ENCODE measurements around the gene GPR39.

GPR39 gene

DNA sequence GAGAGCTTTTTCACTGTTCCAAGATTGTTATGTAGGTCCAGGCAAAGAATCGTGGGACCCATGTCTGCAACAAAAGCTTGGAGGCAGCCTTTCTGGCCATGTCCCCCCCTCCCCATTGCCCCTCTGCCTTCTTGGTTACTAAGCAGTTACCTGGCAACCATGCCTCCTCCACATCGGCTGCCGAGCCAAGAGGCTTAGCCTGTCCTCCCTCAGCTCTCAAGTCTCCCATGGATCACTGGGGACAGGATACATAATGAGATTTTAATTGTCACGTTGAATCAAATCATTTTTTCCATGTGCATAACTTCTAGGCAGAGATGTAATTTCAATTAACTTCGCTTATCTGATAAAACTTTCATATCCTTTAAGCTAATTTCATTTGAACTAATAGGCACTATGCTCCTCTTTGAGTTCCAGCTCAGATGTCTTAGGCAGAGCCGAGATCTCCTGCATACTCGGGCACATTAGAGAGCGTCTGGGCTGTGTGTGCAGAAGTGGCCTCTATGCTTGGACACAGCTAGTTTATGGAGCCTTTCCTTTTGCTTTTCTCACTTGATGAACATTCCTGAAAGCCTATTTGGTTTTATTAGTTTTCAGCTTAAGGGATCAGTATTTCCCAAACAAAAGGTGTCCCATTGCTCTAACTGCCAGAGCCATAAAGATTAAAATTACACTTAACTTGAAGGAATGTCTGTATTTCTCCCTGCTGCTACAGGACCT, 172.7 kb downstream of the GPR39 start:
- no peak overlapping the region for H3K27ac ChIP-seq (ENCODE audit: low read depth, low read length)
- H2BK120ac ChIP-seq (ENCODE audit: insufficient read depth, low read length, poor library complexity): no peak overlapping the region
- no peak overlapping the region for H3K18ac ChIP-seq (ENCODE audit: low read length)
- H3K4me2 ChIP-seq (ENCODE audit: low read length): no peak overlapping the region
- H3K9ac ChIP-seq (ENCODE audit: low read length): no peak overlapping the region
- no peaks in the 10 kb centered on the region for H3K36me3 ChIP-seq (ENCODE audit: control insufficient read depth in 1 of 2, insufficient read depth in 2 of 2, low read length in 2 of 2)
- DNase-seq: no peak
- H3K79me1 ChIP-seq (ENCODE audit: low read length): no peaks in the 10 kb centered on the region
- H2AK5ac ChIP-seq (ENCODE audit: low read length): no peak overlapping the region
- H3K27me3 ChIP-seq (ENCODE audit: insufficient read depth, low read length): no peaks in the 10 kb centered on the region
- H2BK12ac ChIP-seq (ENCODE audit: low read length): no peak overlapping the region
- H2AFZ ChIP-seq (ENCODE audit: insufficient read depth, low read length, poor library complexity): no peak overlapping the region
- peak overlapping the region; percentile 27 for H3K4me3 ChIP-seq (ENCODE audit: low read depth, low read length)
- H3K9me3 ChIP-seq (ENCODE audit: insufficient read depth, low read depth, low read length): no peaks in the 10 kb centered on the region
- H4K91ac ChIP-seq (ENCODE audit: low read depth, low read length): no peak overlapping the region
- no peak overlapping the region for H3K14ac ChIP-seq (ENCODE audit: low read length)
- no peaks in the 10 kb centered on the region for H3K79me2 ChIP-seq (ENCODE audit: control insufficient read depth, insufficient read depth, low read length, poor library complexity)
- WGBS (ENCODE audit: extremely low coverage, insufficient coverage, insufficient read length): no CpG with 5 or more reads among the region's 8 CpGs
- H3K4me1 ChIP-seq (ENCODE audit: control insufficient read depth in 1 of 2, insufficient read depth in 2 of 2, low read length in 2 of 2): peaks cover 0 to 3% of the 10 kb centered on the region in 2 experiments
- H4K8ac ChIP-seq (ENCODE audit: low read depth, low read length): no peak overlapping the region
- H4K12ac ChIP-seq (ENCODE audit: low read depth, low read length): no peak overlapping the region
- H3K4ac ChIP-seq (ENCODE audit: low read depth, low read length): no peak overlapping the region
- H2BK5ac ChIP-seq (ENCODE audit: low read depth, low read length, poor library complexity): no peak overlapping the region
- H3K23ac ChIP-seq (ENCODE audit: low read length): no peak overlapping the region

DNA sequence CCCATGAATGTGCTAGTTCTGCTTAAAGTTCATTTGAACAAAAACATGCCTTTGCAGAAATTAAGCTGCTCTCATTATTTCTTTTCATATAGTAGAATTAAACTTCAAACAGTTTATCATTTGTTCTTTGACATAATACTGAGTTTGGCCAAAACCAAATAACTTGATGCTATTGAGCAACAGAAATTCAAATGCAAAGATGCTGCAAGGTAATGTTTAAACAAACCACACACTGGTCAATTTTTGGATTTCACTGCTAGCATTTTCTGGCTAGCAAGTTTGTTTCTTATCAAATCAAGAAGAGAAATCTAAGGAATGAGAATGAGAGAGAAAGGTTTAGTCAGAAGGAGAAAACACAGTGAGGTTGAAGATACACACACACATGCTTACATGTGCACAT, 173.4 kb downstream of the GPR39 start:
- Histone ChIP-seq H3K27me3 (ENCODE audit: insufficient read depth, low read length) (no peaks in the 10 kb centered on the region), H3K79me2 (ENCODE audit: control insufficient read depth, insufficient read depth, low read length, poor library complexity) (no peaks in the 10 kb centered on the region), H3K18ac (ENCODE audit: low read length) (no peak overlapping the region), H4K12ac (ENCODE audit: low read depth, low read length) (no peak overlapping the region), H4K8ac (ENCODE audit: low read depth, low read length) (no peak overlapping the region), H2AFZ (ENCODE audit: insufficient read depth, low read length, poor library complexity) (no peak overlapping the region), H3K4ac (ENCODE audit: low read depth, low read length) (no peak overlapping the region), H3K9me3 (ENCODE audit: insufficient read depth, low read depth, low read length) (no peaks in the 10 kb centered on the region), H3K4me2 (ENCODE audit: low read length) (no peak overlapping the region), H3K36me3 (ENCODE audit: control insufficient read depth in 1 of 2, insufficient read depth in 2 of 2, low read length in 2 of 2) (no peaks in the 10 kb centered on the region), H3K23ac (ENCODE audit: low read length) (no peak overlapping the region), H4K91ac (ENCODE audit: low read depth, low read length) (no peak overlapping the region), H3K27ac (ENCODE audit: low read depth, low read length) (no peak overlapping the region), H2AK5ac (ENCODE audit: low read length) (no peak overlapping the region), H2BK12ac (ENCODE audit: low read length) (no peak overlapping the region), H3K9ac (ENCODE audit: low read length) (no peak overlapping the region), H2BK5ac (ENCODE audit: low read depth, low read length, poor library complexity) (no peak overlapping the region), H3K14ac (ENCODE audit: low read length) (no peak overlapping the region), H2BK120ac (ENCODE audit: insufficient read depth, low read length, poor library complexity) (no peak overlapping the region), H3K79me1 (ENCODE audit: low read length) (no peaks in the 10 kb centered on the region), H3K4me1 (ENCODE audit: control insufficient read depth in 1 of 2, insufficient read depth in 2 of 2, low read length in 2 of 2) (peaks cover 0 to 3% of the 10 kb centered on the region in 2 experiments), H3K4me3 (ENCODE audit: low read depth, low read length) (no peak overlapping the region)
- no peak for DNase-seq

DNA sequence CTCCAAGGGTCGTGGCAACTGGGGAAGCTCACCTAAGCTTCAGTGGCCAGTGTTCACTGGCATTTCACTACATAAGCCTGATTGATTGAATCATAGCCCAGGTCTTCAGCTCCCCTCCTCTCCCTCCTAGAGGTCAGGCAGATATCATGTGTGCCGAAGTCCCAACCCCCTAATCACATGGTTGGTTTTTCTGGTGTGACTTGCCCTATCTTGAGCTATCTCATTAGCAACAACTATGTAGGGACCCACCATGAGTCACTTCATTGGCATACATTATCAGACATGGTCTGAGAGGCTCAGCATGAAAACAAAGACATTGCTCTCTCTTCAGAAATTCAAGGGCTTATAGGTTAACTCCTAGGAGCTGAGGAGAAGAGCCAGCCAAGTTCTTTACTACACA, 176.6 kb downstream of the GPR39 start:
- Histone ChIP-seq H3K27ac (ENCODE audit: low read depth, low read length) (no peak overlapping the region), H3K23ac (ENCODE audit: low read length) (no peak overlapping the region), H2BK12ac (ENCODE audit: low read length) (no peak overlapping the region), H2AK5ac (ENCODE audit: low read length) (no peak overlapping the region), H3K14ac (ENCODE audit: low read length) (no peak overlapping the region), H3K36me3 (ENCODE audit: control insufficient read depth in 1 of 2, insufficient read depth in 2 of 2, low read length in 2 of 2) (no peaks in the 10 kb centered on the region), H3K4me2 (ENCODE audit: low read length) (no peak overlapping the region), H2BK120ac (ENCODE audit: insufficient read depth, low read length, poor library complexity) (no peak overlapping the region), H3K4me1 (ENCODE audit: control insufficient read depth in 1 of 2, insufficient read depth in 2 of 2, low read length in 2 of 2) (peaks cover 0 to 3% of the 10 kb centered on the region in 2 experiments), H3K18ac (ENCODE audit: low read length) (no peak overlapping the region), H3K79me2 (ENCODE audit: control insufficient read depth, insufficient read depth, low read length, poor library complexity) (no peaks in the 10 kb centered on the region), H3K4me3 (ENCODE audit: low read depth, low read length) (no peak overlapping the region), H3K27me3 (ENCODE audit: insufficient read depth, low read length) (no peaks in the 10 kb centered on the region), H3K79me1 (ENCODE audit: low read length) (no peaks in the 10 kb centered on the region), H2AFZ (ENCODE audit: insufficient read depth, low read length, poor library complexity) (no peak overlapping the region), H3K4ac (ENCODE audit: low read depth, low read length) (no peak overlapping the region), H3K9ac (ENCODE audit: low read length) (no peak overlapping the region), H4K8ac (ENCODE audit: low read depth, low read length) (no peak overlapping the region), H2BK5ac (ENCODE audit: low read depth, low read length, poor library complexity) (no peak overlapping the region), H4K12ac (ENCODE audit: low read depth, low read length) (no peak overlapping the region), H4K91ac (ENCODE audit: low read depth, low read length) (no peak overlapping the region), H3K9me3 (ENCODE audit: insufficient read depth, low read depth, low read length) (no peaks in the 10 kb centered on the region)
- no CpG with 5 or more reads among the region's 2 CpGs for WGBS (ENCODE audit: extremely low coverage, insufficient coverage, insufficient read length)
- no peak for DNase-seq

DNA sequence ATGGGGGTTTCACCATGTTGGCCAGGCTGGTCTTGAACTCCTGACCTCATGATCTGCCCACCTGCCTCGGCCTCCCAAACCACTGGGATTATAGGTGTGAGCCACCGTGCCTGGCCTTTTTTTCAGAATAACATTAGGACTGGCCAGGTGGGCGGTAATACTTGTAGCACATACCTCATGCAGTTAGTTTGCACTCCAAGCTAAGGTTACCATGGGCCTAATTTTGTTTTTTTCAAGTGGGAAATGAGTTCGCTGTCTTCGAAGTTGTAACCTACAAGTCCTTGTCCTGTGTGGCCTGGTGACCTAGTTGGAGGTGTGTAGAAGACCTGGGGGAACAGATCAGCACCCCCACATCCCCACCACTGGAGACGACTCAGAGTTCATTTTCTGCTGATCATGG, 178.6 kb downstream of the GPR39 start:
- no peak overlapping the region for H3K4ac ChIP-seq (ENCODE audit: low read depth, low read length)
- no peak overlapping the region for H4K12ac ChIP-seq (ENCODE audit: low read depth, low read length)
- H3K27me3 ChIP-seq (ENCODE audit: insufficient read depth, low read length): no peaks in the 10 kb centered on the region
- no peak overlapping the region for H3K4me2 ChIP-seq (ENCODE audit: low read length)
- peaks cover 0 to 3% of the 10 kb centered on the region in 2 experiments for H3K4me1 ChIP-seq (ENCODE audit: control insufficient read depth in 1 of 2, insufficient read depth in 2 of 2, low read length in 2 of 2)
- H3K9me3 ChIP-seq (ENCODE audit: insufficient read depth, low read depth, low read length): no peaks in the 10 kb centered on the region
- H2AFZ ChIP-seq (ENCODE audit: insufficient read depth, low read length, poor library complexity): no peak overlapping the region
- H2BK5ac ChIP-seq (ENCODE audit: low read depth, low read length, poor library complexity): no peak overlapping the region
- H3K79me2 ChIP-seq (ENCODE audit: control insufficient read depth, insufficient read depth, low read length, poor library complexity): no peaks in the 10 kb centered on the region
- no peak overlapping the region for H3K4me3 ChIP-seq (ENCODE audit: low read depth, low read length)
- DNase-seq: no peak
- no peaks in the 10 kb centered on the region for H3K79me1 ChIP-seq (ENCODE audit: low read length)
- H3K23ac ChIP-seq (ENCODE audit: low read length): no peak overlapping the region
- no peak overlapping the region for H4K91ac ChIP-seq (ENCODE audit: low read depth, low read length)
- no peak overlapping the region for H2BK120ac ChIP-seq (ENCODE audit: insufficient read depth, low read length, poor library complexity)
- H2BK12ac ChIP-seq (ENCODE audit: low read length): no peak overlapping the region
- no peak overlapping the region for H4K8ac ChIP-seq (ENCODE audit: low read depth, low read length)
- H3K36me3 ChIP-seq (ENCODE audit: control insufficient read depth in 1 of 2, insufficient read depth in 2 of 2, low read length in 2 of 2): no peaks in the 10 kb centered on the region
- H3K27ac ChIP-seq (ENCODE audit: low read depth, low read length): no peak overlapping the region
- no peak overlapping the region for H3K14ac ChIP-seq (ENCODE audit: low read length)
- WGBS (ENCODE audit: extremely low coverage, insufficient coverage, insufficient read length): no CpG with 5 or more reads among the region's 6 CpGs
- no peak overlapping the region for H2AK5ac ChIP-seq (ENCODE audit: low read length)
- H3K9ac ChIP-seq (ENCODE audit: low read length): no peak overlapping the region
- H3K18ac ChIP-seq (ENCODE audit: low read length): no peak overlapping the region

Measured in trophoblast cell (in vitro differentiated cells and primary cell).